ENCODE measurements around the gene C1QTNF7. TPM values are rescaled to one million over a fixed set of nuclear protein-coding genes. Genes with fewer than 3 reads are reported as not detected.

Gene C1QTNF7
- total RNA-seq, 2 donors from 2014 or later = not detected

- no peak overlapping the region for H3K4me3 ChIP-seq (ENCODE audit: low read length)
- peaks cover 7% of the 10 kb centered on the region for H3K4me1 Mint-ChIP-seq
- no peaks in the 10 kb centered on the region for H3K9me3 ChIP-seq (ENCODE audit: control insufficient read depth, low read length)
- H3K4me1 ChIP-seq (ENCODE audit: control insufficient read depth, insufficient read depth, low read length) = no peaks in the 10 kb centered on the region
- DNase-seq = no peak
- H3K27me3 ChIP-seq (ENCODE audit: control insufficient read depth, insufficient read depth, low read length, poor library complexity, severe bottlenecking) = no peaks in the 10 kb centered on the region
- no peak overlapping the region for H3K27ac ChIP-seq (ENCODE audit: low read depth, low read length)
- H3K36me3 ChIP-seq (ENCODE audit: control insufficient read depth, insufficient read depth, low read length) = no peaks in the 10 kb centered on the region
- H3K27me3 Mint-ChIP-seq (ENCODE audit: insufficient read depth) = no peaks in the 10 kb centered on the region
- H3K36me3 Mint-ChIP-seq (ENCODE audit: low read depth) = no peaks in the 10 kb centered on the region
- H3K4me3 Mint-ChIP-seq = no peak overlapping the region
- H3K27ac Mint-ChIP-seq = no peak overlapping the region
- H3K9ac ChIP-seq (ENCODE audit: extremely low read depth, low read length, poor library complexity, severe bottlenecking) = no peak overlapping the region
- 75 to 80% methylated on average over 1 to 2 of the region's 2 CpGs for WGBS, 2 experiments (ENCODE audit: insufficient coverage in 1 of 2, insufficient read length in 1 of 2)
- TF ChIP-seq, protein P1, sequence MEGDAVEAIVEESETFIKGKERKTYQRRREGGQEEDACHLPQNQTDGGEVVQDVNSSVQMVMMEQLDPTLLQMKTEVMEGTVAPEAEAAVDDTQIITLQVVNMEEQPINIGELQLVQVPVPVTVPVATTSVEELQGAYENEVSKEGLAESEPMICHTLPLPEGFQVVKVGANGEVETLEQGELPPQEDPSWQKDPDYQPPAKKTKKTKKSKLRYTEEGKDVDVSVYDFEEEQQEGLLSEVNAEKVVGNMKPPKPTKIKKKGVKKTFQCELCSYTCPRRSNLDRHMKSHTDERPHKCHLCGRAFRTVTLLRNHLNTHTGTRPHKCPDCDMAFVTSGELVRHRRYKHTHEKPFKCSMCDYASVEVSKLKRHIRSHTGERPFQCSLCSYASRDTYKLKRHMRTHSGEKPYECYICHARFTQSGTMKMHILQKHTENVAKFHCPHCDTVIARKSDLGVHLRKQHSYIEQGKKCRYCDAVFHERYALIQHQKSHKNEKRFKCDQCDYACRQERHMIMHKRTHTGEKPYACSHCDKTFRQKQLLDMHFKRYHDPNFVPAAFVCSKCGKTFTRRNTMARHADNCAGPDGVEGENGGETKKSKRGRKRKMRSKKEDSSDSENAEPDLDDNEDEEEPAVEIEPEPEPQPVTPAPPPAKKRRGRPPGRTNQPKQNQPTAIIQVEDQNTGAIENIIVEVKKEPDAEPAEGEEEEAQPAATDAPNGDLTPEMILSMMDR (conservative IDR thresholded peaks at IDR 0.05) = no peak
- H3K9me3 Mint-ChIP-seq = no peaks in the 10 kb centered on the region
Observed at GRCh38 chr4:15458616-15459015, 30.8 kb downstream of the C1QTNF7 start.

- no peaks in the 10 kb centered on the region for H3K27me3 ChIP-seq (ENCODE audit: control insufficient read depth, insufficient read depth, low read length, poor library complexity, severe bottlenecking)
- no peaks in the 10 kb centered on the region for H3K9me3 ChIP-seq (ENCODE audit: control insufficient read depth, low read length)
- H3K4me3 ChIP-seq (ENCODE audit: low read length) = no peak overlapping the region
- no peaks in the 10 kb centered on the region for H3K4me1 ChIP-seq (ENCODE audit: control insufficient read depth, insufficient read depth, low read length)
- H3K9ac ChIP-seq (ENCODE audit: extremely low read depth, low read length, poor library complexity, severe bottlenecking) = no peak overlapping the region
- H3K27ac ChIP-seq (ENCODE audit: low read depth, low read length) = no peak overlapping the region
- Mint-ChIP-seq H3K4me1 (peaks cover 7% of the 10 kb centered on the region), H3K36me3 (ENCODE audit: low read depth) (no peaks in the 10 kb centered on the region), H3K9me3 (no peaks in the 10 kb centered on the region), H3K27ac (no peak overlapping the region), H3K4me3 (no peak overlapping the region), H3K27me3 (ENCODE audit: insufficient read depth) (no peaks in the 10 kb centered on the region)
- H3K36me3 ChIP-seq (ENCODE audit: control insufficient read depth, insufficient read depth, low read length) = no peaks in the 10 kb centered on the region
- TF ChIP-seq, protein P1 (conservative IDR thresholded peaks at IDR 0.05) = no peak
- no peak for DNase-seq
Observed at GRCh38 chr4:15459706-15460105, 31.9 kb downstream of the C1QTNF7 start.

DNA sequence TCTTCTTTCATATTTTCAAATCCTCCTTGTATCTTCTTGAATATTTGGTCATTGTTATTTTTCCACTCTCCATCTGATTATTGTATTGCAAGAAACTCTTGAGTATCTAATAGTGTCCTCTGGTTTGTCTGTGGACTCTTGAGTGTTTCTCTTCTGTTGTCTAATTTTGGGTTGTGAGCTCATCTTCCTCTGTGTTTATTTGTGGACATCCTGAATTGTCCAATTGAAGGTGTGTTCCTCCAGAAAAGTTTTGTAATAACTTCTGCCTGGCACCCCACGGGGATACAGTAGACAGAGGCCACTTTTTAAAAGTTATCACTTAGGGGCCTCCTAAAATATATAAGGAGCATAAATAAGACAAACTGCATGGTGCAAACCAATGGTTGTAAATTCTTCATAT is 38.8 kb downstream of the C1QTNF7 start:
- no peaks in the 10 kb centered on the region for H3K36me3 Mint-ChIP-seq (ENCODE audit: low read depth)

More for the DNA sequence above, 38.8 kb downstream of the C1QTNF7 start:
- no peak overlapping the region for H3K9ac ChIP-seq (ENCODE audit: extremely low read depth, low read length, poor library complexity, severe bottlenecking)
- H3K36me3 ChIP-seq (ENCODE audit: control insufficient read depth, insufficient read depth, low read length) = no peaks in the 10 kb centered on the region
- DNase-seq = no peak
- H3K27me3 ChIP-seq (ENCODE audit: control insufficient read depth, insufficient read depth, low read length, poor library complexity, severe bottlenecking) = no peaks in the 10 kb centered on the region
- TF ChIP-seq, protein P1 (conservative IDR thresholded peaks at IDR 0.05) = no peak
- H3K4me1 ChIP-seq (ENCODE audit: control insufficient read depth, insufficient read depth, low read length) = peaks cover 5% of the 10 kb centered on the region
- no peak overlapping the region for H3K4me3 Mint-ChIP-seq
- H3K27ac ChIP-seq (ENCODE audit: low read depth, low read length) = no peak overlapping the region
- H3K9me3 ChIP-seq (ENCODE audit: control insufficient read depth, low read length) = no peaks in the 10 kb centered on the region
- H3K4me1 Mint-ChIP-seq = peaks cover 20% of the 10 kb centered on the region
- H3K27me3 Mint-ChIP-seq (ENCODE audit: insufficient read depth) = no peaks in the 10 kb centered on the region
- WGBS, 2 experiments (ENCODE audit: insufficient coverage in 1 of 2, insufficient read length in 1 of 2) = 86 to 96% methylated on average over 1 of the region's 1 CpG
- no peak overlapping the region for H3K27ac Mint-ChIP-seq
- H3K4me3 ChIP-seq (ENCODE audit: low read length) = no peak overlapping the region
- H3K9me3 Mint-ChIP-seq = no peaks in the 10 kb centered on the region

All from endodermal cell (in vitro differentiated cells).